ENCODE measurements around the gene CPEB4.

CPEB4 gene

DNA sequence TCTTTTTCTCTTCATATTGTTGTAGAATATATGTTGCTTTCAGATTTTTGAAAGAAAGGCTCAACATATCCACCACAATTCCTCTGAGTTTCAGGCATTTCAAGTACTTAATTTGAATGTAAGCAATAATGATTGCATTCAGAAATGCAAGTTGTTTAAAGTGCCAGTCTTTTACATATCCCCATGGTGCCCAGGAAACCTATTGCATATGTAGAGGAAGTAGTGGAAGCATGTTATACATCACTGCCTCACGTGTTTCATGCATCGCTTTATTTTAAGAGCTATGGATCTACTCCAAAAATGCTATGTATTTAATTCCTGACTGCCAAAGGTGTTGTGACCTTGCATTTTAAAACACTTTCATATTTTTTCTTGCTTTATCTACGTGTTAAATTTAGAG, 28.1 kb downstream of the CPEB4 start:
- DNase-seq = no peak

- peak; percentile 37 for DNase-seq
Observed at GRCh38 chr5:173917788-173918786, 29.9 kb downstream of the CPEB4 start.

- no peak for DNase-seq
Observed at GRCh38 chr5:173919443-173919842, 31.3 kb downstream of the CPEB4 start.

- DNase-seq = no peak
Observed at GRCh38 chr5:173920024-173920753, 32.0 kb downstream of the CPEB4 start.

DNA sequence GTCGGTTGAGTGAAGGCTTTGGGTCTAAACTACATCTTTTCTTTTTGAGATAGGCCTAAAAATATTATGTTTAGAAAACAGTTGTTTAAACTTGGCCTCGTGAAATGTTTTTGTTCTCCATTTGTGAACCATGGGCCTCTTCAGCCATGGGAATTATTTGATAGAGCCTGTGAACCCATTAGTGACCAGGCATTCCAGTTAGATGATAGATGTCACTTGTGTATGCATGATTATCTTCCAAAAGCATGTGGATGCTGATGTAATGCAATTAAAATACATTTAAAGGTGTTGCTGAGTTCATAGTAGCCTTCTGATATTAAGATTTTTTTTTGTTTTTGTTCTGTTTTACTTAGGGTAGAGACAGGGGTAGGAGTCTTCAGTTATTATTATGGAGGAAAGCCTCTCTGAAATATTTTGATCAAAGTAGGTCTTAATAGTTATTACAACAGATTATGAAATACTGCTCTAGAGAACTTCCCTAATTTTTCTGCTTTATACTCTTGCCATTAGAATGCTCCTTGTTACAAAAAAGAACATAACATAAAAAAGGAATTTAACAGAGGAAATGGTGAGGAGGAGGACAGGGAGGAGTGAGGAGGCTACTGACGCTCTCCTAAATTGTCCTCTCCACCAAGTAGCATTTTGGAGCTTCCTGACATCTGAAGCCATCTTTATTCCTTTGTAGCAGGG, 32.9 kb downstream of the CPEB4 start:
- DNase-seq = no peak

DNA sequence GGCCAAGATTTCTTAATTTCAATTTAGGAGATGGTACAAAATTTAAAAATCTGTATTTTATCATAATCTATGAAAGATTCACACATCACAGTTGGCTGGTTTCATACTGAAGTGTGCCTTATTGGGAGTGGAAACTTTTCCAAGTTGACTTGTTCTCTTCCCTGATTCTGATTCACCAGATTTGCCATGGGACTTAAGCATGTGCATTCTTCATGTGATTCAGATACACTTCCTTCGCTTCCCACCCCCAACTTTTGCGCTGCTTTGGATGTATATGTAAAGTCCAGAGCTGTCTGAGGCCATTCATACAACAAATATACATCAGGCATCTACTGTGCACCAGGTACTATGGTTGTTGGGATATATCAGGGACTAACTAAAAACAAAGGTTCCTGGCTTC, 34.4 kb downstream of the CPEB4 start:
- no peak for DNase-seq

DNA sequence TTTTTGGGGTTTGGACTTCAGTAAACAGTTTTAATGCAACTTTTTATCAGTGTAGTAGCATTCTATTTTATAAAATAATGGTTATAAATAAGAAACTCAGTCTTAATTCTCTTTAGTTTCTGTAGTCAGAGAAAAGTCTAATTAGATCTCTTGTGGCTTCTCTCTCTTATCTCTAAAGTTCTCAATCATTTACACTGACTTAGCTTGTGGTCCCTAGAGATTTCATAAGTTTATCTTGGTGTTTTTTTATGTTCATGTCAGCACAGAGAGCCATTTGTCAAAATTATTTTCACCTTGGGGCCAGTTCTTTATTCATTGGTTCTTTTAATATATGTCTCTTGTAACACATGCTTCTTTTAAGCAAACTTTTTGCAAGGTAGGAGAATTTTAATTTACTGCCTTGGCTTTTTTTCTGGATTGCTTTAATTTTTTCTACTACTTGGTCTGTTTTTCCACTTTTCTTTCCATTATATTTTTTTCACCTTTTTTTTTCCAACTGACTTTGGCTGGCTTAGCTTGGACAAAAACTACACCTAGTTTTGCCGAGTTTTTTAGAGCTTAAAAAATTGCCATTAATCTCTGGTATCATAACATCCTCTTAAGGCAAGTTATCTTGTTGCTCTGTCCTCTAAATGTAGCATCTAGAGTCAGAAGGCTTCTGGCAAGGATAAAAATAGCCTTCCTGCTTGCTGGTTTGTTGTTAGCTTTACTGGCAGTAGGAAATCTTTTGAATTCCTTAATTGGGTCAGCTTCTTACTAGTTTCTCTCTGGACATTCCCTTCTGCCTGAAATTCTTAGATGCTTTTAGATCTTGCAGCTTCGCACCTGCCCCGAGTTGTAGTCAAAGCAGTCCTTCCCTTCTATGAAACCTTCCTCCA, 35.3 kb downstream of the CPEB4 start:
- DNase-seq = no peak

DNA sequence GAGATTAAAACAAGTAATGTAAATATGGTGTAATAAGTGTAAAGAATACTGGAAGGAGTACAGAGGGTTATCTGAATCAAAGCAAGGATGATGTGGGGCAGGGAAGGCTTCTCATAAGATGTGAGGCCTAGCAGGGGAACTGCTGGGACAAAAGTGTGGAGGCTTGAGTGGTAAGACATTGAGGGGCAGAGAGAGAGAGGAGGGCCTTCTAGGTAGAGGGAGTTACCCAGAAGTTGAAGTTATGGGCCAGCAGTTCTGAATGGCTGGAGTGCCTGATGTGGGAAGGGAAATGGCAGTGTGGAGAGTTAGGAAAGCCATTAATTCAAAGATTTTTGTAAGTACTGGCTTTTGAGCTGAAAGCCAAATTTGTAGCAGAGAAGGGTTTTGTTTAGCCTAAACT, 36.8 kb downstream of the CPEB4 start:
- DNase-seq = no peak

DNA sequence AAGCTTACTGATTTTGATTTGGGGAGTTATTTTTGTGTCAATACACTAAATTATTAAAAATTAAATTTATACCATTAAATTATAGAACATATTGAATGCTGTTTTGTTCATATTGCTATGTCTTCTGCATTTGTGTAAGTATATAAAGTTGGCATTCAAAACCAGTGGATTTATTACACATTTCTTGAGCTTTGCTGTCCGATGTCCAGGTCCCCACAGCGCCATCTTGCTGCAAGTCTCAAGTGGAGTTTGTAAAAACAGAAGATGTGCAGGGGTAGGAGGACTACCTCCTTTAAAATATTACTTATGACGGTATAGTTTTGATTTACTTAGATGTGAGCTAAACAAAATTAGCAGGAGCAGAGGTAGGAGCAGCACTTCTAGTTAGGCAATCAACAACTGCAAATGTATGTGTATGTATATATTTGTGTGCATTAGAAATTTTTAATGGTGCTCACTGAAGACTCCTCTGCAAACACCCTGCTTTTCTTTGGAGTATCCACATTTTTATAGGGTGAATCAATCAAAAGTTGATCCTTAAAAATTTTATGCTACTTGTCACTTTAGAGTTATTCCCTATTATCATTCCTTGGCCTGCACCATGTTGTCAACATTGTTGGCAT, 37.4 kb downstream of the CPEB4 start:
- DNase-seq = no peak

GRCh38 chr5:173926359-173926758, 38.2 kb downstream of the CPEB4 start:
- DNase-seq = no peak

- no peak for DNase-seq
Observed at GRCh38 chr5:173928871-173929574, 40.9 kb downstream of the CPEB4 start.

- no peak for DNase-seq
Observed at GRCh38 chr5:173932695-173933139, 44.6 kb downstream of the CPEB4 start.

GRCh38 chr5:173933901-173934300, 45.8 kb downstream of the CPEB4 start:
- DNase-seq = no peak

GRCh38 chr5:173935396-173935795, 47.2 kb downstream of the CPEB4 start:
- DNase-seq = no peak

DNA sequence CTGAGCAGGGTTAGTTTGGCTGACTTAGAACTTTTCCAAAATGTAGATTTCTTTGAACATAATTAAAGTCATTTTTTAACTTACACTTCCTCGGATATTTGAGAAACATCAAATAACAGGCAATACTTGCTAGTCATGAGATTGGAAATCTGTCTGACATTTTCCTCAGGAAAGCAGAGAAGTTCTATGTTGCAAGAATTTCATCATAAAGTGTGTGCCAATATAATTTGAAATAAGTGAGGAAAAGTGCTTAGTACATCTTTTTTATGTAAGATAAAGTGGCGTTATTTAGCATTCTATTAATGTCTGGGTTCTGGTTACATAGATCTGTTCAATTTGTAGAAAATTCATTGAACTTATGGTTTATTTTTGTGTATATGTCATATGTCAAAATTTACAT, 52.1 kb downstream of the CPEB4 start:
- no peak for DNase-seq

- no peak for DNase-seq
Observed at GRCh38 chr5:173941102-173941501, 53.0 kb downstream of the CPEB4 start.

DNA sequence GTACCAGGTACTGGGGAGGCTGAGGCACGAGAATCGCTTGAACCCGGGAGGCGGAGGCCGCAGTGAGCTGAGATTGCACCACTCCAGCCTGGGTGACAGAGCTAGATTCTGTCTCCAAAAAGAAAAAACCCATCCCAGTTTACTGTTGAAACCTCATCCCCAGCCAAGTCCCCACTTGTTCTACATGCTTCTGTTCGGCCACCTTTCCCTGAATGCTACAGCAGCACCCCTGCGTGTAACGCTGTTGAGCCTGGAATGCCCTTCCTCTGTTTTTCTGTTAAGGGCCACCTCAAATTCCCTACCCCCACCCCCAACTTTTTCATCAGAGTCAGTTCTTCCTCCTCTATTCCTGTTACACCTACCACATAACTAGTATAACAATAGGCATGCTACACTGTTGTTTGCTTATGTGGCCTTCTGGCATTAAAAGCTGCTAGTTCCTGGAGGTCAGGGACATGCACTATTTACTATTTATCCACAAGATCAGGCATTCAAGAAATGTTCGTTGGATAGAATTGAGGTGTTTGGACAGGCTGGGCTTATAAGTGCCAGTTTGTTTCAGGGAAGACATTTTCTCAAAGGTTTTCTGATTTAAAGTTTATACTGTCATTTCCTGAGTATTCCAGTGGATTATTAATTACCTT, 53.7 kb downstream of the CPEB4 start:
- DNase-seq = no peak

DNA sequence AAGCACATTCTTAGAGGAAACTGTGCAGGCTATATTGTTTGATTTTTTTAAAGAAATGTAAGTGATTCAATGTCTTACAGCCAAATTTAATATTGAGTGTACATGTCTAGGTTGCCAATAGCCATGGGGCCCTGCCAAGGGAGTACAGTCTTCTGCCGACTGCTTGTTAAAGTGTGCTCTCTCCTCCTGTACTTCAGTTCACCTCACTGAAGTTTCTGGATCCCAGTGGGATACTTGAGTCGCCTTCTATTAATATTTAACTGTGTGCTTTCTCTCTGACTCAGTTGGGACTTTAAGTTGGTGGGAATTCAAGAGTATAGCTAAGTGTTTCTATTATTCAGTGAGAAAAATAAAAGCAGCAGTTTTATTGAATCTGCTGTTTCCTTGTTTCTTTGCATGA, 56.4 kb downstream of the CPEB4 start:
- DNase-seq = no peak

DNA sequence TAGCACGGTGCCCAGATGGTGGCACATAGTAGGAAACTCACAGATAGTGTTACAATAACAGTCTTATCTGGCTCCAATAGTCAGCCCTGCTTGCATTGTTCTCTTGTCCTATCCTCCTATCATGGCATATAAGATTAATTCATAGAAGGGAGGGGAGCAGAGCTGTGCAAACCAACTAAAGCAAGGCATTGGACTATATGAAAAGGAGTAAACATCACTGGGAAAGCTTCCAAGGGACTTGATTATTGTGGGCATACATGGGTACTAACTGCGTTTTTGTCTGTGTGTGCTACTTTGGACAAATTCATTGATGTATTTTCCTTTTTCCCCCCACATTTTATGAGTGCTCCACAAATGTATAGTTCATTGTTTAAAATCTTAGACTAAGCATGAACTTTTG, 57.0 kb downstream of the CPEB4 start:
- DNase-seq = no peak

DNA sequence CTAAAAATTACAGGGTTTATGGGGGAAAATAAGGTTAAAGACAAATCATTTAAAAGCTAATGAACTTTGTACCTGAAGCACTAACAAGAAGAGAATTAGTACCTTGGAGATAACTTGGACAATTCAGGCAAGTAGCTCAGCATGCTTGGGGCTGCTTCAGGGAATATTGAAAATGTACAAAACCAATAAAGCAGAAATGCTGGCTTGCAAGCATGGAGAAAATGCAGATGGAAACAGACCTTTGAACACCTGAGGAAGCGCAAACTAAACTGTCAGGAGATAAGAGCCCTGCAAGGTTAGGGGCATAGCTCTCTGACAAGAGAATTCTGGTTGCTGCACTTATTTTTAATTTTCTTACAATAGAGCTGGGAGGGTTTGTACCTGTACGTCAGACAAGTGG, 58.2 kb downstream of the CPEB4 start:
- DNase-seq = no peak

DNA sequence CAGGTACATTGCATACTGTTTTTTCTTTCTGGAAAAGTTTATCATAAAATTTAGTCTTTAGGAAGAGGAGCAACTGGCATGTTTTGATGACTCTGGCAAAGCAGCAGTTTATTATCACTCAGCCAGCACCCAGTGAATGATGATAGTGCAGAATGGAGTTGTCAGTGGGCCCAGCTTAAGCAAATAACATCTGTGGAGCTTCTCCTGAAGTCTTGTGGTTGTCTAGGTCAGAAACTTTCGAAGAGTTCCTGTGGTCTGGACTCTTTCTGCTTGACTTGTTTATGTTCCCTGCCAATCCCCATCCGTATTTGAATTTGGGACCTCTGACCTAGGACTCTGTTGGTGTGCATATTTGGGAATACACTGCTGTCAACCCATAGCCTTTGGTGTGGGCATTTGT, 62.7 kb downstream of the CPEB4 start:
- no peak for DNase-seq
